Frontal cortex (tissue), 4 donors: ENCODE measurements around the gene ASTN2. TPM values are rescaled to one million over a fixed set of nuclear protein-coding genes. Genes with fewer than 3 reads are reported as not detected.

Experiments used
- DNase-seq, 2 donors: peaks; one replicate each; pipeline ENCODE4 v3.0.0; 2012; ENCODE audit warnings: low spot score in 2 of 2
- FAIRE-seq: peaks from 2 replicates; lab custom pipeline; 2012; peaks lifted over from hg19 to GRCh38; lab: Jason Lieb, UNC
- total RNA-seq: library from RNA; depleted of rRNA; stranded (reverse); fragments of >200 nt; gene quantifications from one replicate; pipeline ENCODE4 v1.2.3, GENCODE V29; 2014
- donor health status: control.
- donor health status: control.
- donor health status: control.

The ASTN2 gene
- total RNA-seq, 1 donor from 2014 or later, result 23.2 TPM

DNA sequence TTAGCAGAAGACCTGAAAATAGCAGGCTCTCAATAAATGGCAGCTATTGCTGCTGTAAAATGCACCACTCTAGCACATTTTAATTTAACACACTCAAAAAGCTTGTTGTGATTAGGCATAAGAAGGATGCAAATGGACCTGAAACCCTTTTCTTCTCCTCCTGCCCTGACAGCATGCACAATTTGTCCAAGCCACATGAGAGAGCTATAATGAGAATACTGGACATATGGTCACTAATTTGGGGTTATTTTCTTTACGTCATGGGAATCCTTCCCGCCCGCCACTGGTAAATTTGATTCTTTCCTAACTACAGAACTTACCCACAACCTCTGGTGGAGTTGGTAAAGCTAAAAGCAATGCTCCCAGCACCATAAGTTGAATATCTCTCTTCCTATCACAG, 665.7 kb downstream of the ASTN2 start:
- no peak for DNase-seq
- FAIRE-seq, result no peak

DNA sequence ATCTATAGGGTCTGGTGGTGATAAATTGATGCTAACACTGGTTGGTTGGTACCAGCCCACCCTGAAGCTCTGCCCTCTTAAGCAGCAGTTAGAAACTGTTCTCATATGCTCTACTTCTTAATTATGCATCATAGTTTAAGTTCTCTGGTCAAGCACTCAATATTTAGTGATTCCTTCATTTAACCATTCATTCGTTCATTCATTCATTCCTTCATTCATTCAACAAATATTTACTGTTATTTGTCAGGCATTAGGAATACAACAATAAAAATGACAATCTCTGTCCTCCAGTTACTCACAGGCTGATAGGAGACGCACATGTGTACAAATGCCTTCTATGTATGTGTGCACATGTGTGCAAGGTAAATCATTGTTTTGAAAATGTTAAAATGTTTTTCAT, 673.1 kb downstream of the ASTN2 start:
- no peak for DNase-seq
- no peak for FAIRE-seq

DNA sequence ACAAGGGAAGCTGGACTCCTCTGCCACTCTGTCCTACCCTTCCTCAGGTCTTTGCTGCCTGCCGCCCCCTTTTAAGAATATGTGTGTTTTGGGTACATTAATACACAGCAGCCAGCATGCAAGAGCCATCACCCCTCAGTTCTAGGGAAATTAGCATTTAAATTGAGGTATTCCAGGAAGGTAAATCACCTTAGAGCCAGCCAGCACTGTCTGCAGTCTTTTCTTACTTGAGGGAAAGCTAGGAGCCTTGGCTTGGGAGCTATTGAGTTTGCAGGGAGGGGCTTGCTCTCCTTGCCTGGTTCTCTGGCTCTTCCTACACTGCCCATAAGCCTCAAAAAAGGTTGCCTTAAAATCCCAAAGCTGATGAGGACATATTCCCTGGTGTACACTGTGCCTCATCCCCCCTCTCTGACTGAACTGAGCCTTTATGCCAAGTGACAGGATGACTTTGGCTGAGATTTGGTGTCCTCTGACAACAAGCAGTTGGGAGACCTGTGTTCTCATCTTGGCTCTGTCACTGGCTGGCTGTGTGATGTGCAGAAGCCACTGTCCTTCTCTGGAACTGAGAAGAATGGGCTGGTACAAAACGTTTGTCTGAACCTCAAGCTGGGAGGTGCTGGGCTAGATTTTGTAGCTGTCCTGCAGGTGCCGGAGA, 673.6 kb downstream of the ASTN2 start:
- FAIRE-seq, result no peak
- DNase-seq, result no peak

DNA sequence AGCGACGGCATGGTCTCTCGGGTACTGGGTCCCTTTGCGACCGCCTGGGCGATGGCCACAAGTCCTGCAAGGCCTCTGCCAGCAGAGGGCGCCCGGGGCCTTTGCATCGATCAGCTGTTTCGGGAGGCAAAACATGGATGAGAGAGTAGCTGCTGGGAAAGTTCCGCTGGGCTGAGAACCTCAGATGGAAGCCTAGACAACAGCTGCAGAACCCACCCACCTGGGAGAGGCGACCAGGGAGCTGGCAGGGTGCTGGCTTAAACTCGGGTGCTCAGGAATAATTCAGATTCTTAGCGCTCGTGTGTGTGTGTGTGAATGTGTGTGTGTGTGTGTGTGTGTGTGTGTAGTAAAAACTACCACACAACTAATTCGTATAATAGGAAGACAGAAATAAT, 677.7 kb downstream of the ASTN2 start:
- FAIRE-seq (no peak), DNase-seq (peak; percentile 28 to 73)

DNA sequence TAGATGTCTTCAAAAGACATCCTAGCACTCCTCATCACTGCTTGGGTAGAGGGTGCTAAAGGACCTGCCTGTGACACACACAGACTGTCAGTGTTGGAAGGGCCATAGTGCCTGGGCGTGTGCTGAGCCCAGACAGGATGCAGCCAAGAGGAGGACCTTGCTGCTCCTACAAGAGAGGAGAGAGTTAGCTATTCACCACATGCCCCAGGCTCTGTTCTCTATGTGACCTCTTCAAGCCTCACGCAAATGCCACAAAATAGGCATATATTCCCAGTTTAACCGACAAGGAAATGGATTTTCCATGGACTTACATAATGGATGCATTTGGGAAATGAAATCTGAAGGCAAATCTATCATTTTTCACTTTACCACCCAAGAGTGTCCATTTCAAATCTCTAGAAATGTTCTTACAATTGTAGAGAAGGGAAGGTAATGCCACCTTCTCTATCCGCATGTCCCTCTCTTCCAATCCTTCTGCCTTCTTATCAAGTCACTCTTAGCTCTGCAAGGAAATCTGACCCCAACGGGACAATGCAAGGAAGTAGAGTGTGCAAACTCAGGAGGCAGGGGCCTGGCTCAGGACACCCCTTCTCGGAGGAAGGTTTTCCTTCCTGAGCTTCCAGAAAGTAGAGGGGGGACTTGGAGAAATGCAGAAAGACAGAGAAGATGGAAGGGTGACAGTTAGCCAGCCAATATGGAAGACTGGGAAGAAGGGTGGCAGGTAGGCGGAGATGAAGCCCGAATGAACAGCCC, 678.3 kb downstream of the ASTN2 start:
- FAIRE-seq, result no peak
- no peak for DNase-seq

DNA sequence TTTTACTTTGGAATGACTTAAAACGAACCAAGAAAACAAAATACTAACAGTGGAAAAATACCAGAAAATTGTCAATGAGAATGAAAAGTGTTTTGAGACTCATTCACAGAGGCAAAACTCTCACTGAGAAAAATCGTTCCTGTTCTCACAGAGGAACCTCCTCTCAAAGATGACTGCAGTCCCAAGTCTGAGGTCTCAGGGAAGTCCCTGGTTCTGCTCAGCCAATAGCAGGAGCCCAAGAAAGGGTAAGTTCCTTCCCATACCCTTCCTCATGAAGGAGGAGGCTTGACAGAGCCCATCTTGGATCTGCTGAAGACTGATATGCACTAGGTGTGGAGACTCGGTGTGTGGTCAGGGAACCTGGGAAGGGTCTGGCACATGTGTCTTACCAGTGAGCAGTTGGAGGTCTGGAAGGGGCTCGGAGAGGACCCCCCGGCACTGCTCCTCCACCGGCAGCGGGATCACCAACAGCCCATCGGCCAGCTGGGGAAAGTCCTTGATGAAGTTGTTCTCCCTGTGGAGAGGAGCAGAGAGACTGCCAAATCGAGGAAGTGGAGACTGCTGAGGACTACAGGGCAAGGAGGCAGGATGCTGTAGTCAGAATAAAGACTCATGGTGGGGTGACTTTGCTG, 681.7 kb downstream of the ASTN2 start:
- DNase-seq, result no peak
- FAIRE-seq, result no peak

DNA sequence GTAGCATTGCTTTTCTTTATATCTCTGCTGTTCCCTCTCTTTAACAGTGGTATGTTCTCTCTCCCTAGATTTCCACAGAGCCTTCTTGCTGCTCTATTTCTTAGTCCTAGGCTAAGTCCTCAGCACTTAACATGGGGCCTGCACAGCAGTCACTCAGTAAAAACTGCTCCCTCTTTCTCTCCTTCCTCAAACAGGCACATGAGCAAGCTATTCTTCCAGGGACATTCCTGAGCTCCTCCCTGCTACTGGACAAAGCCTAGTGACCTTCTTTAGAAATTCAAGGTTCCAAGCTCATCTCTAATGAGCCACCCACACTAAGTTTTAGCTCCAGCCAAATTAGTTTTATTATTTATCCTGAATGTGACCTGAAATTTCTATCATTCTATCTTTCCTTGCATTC, 688.3 kb downstream of the ASTN2 start:
- DNase-seq, result no peak

DNA sequence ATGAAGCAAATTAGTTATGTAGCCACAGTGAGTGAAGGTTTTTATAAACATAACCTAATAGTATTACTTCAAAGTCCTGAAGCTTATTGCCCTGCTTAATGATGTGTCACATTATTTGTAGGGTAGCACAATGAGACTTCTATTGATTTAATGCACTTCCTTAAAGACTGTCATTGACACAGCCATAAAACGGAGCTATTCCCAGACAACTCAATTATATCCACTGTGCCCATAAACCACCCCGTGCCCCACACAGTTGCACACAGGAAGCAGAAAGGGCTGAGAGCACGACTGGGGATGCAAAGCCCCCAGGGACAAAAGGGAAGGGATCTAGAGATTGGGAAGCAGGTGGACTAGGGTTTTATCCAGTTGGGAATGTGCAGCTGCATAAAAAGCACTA, 690.7 kb downstream of the ASTN2 start:
- FAIRE-seq, result no peak

More for the DNA sequence above, 688.3 kb downstream of the ASTN2 start:
- no peak for FAIRE-seq

DNA sequence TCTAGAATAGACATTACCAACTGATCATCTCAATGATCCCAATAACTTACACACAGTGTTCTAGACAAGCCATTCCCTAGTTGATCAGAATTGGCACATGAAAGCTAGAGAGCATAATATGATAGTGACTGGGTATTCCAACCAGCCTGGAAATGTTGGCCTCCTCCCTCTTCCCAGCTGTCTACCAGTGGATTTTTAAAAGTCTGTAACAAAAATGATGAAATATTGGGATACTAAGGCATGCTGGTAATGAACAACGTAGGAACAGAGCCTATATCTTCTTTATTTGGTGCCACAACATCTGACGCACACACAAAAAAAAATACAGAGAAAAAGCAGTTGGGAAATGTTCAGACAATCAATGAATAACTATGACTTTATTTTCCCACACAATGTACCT, 692.9 kb downstream of the ASTN2 start:
- FAIRE-seq (no peak), DNase-seq (no peak)

More for the DNA sequence above, 690.7 kb downstream of the ASTN2 start:
- DNase-seq, result no peak

DNA sequence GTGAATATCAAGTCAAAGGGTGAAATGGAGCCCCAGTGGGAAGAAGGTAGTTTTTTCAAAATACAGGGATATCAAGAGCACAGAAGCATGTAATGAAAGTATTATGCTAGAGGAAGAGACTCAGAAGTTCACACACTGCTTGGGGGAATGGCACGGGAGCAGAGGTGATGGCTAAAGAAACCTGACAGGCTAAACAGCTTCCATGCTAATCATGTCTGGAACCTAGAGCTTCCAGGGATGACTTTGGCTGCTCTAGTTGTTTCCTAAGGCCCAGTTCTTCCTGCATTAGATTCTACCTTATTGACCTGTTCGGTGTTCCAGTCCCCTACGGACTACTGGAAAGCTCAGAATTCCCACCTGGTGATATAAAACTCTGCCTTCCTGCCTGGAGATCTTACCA, 693.4 kb downstream of the ASTN2 start:
- DNase-seq (no peak), FAIRE-seq (no peak)

DNA sequence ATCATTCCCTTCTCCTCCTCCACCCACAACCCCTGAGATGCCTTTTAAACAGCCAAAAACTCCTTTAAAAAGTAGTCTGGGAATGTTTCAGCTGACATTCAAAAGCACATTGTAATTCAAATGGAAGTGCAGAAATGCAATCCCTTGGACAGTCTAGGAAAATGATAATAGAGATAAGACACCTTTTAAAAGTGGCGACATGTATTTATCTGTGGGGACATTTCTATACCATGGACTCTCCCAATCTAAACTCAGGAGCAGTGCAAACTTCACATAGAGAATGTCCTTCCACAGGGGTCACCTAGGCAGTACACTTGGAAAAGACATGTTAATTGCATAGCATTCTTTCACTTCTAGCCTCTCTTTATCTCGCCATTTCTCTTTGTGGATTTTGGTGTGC, 694.7 kb downstream of the ASTN2 start:
- DNase-seq, result no peak
- FAIRE-seq, result no peak

DNA sequence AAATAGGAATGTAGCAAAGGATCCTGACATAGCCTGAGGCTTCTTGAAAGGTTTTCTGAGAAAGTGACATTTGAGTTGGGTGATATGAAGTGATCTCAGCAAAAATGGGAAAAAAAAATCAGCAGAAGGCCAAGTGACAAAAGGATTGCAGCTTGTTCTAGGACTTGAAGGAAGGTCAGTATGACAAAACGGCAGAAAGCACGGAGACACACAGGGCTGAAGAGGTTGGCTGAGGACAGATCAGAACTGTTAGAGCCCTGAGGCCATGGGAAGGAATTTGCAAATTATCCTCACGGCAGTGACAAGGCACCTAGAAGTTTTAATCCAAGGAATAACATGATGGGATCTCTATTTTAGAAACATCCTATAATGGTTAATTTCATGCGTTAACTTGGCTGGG, 696.7 kb downstream of the ASTN2 start:
- FAIRE-seq, result no peak
- DNase-seq, result no peak

DNA sequence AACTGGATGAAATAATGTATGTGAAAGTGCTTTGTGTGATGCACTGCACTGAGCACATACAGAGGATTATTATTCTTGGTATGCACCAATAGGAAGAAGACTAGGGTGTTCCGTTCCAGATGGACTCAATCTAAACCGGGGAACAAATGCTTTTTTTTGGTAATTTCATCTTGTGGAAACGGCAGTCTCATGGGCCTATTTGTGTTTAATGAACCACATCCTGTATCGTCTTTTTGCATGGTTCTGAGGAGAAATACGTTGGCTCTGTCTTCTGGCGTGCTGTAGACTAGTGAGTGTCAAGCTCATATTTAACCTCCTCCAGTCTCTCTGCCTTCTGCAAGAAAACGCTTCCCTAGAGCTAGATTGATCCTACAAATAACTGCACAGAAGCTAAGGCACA, 697.7 kb downstream of the ASTN2 start:
- no peak for DNase-seq
- no peak for FAIRE-seq

DNA sequence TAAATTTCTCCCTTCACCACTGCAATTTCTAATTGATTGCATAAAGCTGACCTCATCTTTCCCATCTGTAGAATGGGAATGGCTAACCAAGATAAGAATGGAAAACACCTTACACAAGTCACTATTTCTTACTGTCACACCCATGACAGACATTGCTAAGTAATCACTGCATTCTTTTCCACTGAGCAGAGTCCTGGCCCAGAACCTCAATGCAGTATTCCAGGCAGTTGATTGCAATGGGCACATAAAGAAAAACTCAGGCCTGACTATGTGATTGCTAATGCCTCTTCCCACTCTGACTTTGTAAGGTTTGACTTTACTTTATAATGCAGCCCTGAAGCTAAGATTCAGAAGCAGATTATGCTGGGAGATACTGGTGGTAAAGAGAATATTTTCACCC, 698.4 kb downstream of the ASTN2 start:
- FAIRE-seq (no peak), DNase-seq (no peak)

DNA sequence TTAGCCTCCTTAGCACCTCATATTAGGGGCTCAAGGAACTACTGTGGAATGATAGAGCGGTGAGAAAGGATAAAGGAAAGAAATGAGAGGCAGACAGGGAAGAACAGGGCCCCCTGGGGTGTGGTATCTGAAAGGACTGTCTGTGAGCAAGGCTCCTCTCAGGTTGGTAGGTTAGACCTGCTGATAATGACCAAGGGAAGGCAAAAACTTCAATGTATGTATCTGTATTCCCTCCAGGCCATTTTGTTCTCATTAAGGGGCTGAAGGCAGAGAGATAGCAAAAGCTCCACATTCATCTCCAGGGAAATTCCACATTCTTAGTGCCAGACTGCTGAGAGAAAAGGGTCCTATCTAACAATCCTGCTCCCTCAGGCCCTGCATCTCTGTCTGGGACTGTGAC, 699.1 kb downstream of the ASTN2 start:
- DNase-seq (no peak), FAIRE-seq (no peak)

DNA sequence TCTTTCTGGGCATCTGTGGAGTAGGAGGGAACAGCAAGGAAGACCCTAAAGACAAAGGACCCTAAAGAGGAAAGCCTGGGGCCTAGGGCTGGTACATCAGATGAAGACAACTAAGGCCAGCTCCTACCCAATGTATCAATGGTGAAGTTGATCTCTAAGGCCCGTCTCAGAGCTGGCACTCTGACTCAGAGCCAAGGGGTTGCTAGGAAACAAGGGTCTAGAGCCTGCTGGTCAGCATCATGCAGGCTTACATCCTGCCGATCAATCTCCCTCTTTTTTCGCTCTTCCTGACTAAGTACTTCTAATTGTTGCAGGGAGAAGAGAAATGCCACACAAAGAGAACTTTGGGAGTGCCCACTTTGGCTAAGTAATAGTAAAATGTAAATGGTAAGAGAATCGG, 701.6 kb downstream of the ASTN2 start:
- FAIRE-seq (no peak), DNase-seq (no peak)

DNA sequence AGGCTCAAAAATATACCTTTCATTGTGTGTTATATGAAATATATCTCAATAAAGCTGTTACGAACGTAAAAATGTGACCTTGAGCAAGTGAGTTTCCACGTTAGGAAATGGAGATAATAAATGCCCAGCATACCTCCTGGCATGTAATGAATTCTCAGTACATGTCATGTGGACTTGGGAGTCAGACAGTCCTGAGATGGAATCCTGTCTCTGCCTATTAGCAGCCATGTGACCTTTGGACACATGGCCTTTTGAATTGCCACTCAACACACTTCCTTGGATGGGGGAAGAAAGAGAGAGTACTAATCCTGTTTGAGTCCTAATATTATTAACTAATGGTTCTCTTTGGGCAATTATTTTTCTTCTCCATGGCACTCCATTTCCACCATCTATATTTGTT, 702.1 kb downstream of the ASTN2 start:
- DNase-seq (no peak), FAIRE-seq (no peak)

DNA sequence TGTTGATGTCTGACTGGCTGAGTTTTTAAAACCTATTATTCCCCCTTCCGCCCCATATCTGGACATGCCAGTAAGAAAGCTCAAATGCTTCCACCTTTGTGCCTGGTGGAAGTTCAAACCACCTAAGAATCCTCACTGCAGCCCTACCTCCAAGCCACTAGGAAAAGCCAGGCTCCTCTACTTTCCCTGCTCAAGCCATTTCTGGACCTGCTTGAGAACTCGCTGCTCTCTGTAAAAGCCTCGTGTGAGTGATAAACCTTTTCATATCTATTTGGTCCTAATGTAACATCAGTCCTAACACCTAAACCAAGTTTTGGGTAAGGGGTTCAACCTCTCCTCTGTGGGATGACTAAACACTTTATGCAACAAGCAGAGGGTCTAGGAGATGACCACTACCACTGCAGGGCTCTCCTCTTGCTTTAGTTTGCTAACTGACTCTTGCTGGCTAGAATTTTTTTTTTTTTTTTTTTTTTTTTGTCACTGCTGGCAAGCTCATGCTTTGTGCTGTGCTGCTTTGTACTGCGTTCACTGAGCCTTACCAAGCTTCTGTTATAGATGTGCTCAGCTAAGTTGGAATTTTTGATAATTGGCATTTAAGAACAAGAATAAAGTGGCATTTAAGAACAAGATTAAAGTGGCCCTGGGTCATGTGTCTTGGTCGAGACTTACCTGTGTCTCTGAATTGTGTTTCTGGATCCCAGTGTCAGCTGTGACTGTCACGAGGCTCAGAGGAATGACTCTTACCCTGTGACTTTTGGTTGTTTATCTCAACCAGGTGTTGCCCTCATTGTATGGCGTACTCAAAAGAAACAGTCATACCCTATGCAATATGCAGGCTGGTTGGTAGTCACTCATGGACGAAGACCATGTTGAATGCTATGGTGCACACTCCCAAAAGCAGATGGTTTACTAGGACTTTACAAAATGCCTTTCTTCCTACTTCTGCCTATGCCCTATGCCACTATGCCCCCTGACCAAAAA, 708.3 kb downstream of the ASTN2 start:
- DNase-seq, result no peak
- no peak for FAIRE-seq

DNA sequence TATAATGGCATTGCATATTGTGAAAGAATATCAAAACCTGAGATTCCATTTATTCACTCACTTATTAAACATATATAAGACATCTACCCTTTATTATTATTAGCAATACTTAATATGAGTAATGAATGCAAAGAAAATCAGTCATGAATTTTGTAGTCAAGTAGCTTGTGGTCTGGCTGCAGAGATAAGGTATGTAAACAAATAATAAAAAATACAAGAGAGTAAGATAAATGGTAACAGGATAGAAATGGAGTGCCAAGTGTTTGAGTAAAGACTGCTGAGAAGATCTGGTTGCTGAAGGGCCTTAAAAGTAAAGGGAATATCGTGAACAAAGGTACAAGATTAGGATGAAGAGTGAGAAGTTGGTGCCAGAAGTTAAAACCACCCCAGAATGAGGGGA, 709.3 kb downstream of the ASTN2 start:
- DNase-seq (no peak), FAIRE-seq (no peak)

DNA sequence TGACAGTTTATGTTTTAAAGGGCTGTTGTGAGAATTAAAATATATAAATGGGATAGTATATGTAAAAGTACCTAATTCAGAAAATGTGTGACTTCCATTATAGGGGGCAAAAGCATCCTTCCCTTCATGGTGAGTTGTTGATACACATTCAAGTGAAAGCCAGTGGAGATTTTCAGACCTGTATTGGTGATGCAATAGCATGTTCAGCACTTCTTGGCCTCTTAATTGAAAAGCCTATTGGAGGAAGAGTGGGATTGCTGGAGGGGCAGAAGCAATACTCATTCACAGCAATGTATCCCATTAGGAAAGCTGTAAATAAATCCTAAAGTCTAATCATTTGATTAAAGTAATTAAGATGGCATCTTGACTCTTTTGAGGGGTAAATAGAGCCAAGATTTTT, 710.4 kb downstream of the ASTN2 start:
- DNase-seq, result no peak
- no peak for FAIRE-seq
